Endothelial cell (in vitro differentiated cells): ENCODE measurements around the gene NOL4L. TPM values are rescaled to one million over a fixed set of nuclear protein-coding genes. Genes with fewer than 3 reads are reported as not detected.
A peak's percentile ranks its signal among the peaks of the same experiment; 100 is the strongest.

Experiments
- DNase-seq: peaks from one replicate; pipeline ENCODE4 v3.0.0; 2021; ENCODE audit warnings: low spot score
- H3K27ac Mint-ChIP-seq: one replicate; pipeline ENCODE4 v1.8.0; 2021; ENCODE audit warnings: mixed read lengths, inconsistent platforms; ENCODE audit not compliant: unreplicated experiment
- H3K27me3 Mint-ChIP-seq: one replicate; pipeline ENCODE4 v1.8.0; 2021; ENCODE audit warnings: mild to moderate bottlenecking, moderate library complexity, mixed read lengths, inconsistent platforms; ENCODE audit not compliant: unreplicated experiment
- H3K36me3 Mint-ChIP-seq: one replicate; pipeline ENCODE4 v1.8.0; 2021; ENCODE audit warnings: mild to moderate bottlenecking, low read depth, mixed read lengths, inconsistent platforms; ENCODE audit not compliant: unreplicated experiment
- H3K4me1 Mint-ChIP-seq: one replicate; pipeline ENCODE4 v1.8.0; 2021; ENCODE audit warnings: mild to moderate bottlenecking, mixed read lengths, inconsistent platforms; ENCODE audit not compliant: unreplicated experiment
- H3K4me3 Mint-ChIP-seq: one replicate; pipeline ENCODE4 v1.8.0; 2021; ENCODE audit warnings: mild to moderate bottlenecking, mixed read lengths, inconsistent platforms; ENCODE audit not compliant: unreplicated experiment
- H3K9me3 Mint-ChIP-seq: one replicate; pipeline ENCODE4 v1.8.0; 2021; ENCODE audit warnings: mixed read lengths, inconsistent platforms; ENCODE audit not compliant: unreplicated experiment
- total RNA-seq: library from RNA; stranded (reverse); fragmentation: NEBNext Ultra II Directional; extraction: Animal tissue kit (Norgen Biotek cat#: 25700); gene quantifications from one replicate; pipeline ENCODE4 v1.2.1, GENCODE V29; 2021; ENCODE audit not compliant: unreplicated experiment
- TF ChIP-seq, protein P1 (sequence below): fragments of 200-600 bp; sonication (generic); IDR thresholded peaks from one replicate; pipeline ENCODE4 v1.5.0; 2021; ENCODE audit warnings: antibody characterized with exemption; ENCODE audit not compliant: unreplicated experiment

Gene NOL4L
- total RNA-seq, 1 donor from 2014 or later = 150 TPM

DNA sequence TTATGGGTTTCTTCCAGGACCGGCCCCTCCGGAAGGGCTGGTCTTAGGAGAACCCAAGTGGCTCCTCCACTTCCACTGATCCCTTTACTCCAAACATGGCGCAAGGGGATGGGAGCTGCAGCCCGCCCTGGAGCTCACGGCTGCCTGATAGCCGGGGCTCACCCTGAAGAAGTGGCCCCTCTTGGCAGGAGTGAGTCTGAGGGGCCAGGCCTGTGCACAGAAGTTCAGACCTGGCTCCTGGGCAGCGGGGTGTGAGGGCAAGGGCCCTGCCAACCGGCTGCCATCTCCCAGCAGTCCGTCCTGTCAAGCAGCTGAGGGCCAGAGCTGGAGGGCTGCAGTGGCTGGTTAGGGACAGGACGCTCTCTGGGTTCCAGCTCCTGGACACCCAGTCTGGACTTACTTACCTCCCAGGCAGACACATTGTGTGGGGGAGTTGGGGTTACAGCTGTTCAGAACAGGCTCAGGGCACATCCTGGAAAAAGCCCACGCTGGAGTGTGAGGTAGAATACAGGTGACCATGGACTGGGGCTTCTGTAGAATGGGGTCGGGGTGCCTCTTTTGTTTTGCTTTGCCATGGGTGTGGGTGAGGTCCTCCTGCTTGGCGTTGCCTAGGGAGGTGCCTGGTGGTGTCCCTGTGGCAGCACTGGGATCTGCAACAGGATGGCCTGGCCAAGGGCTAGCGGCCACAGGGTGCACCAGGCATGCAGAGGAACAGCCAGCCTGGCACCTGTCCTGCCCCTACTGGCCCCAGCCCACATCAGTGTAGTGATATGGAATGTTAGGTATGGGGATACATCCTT, 138.6 kb downstream of the NOL4L start:
- no peaks in the 10 kb centered on the region for H3K9me3 Mint-ChIP-seq
- no peak for DNase-seq
- peaks cover 47% of the 10 kb centered on the region for H3K36me3 Mint-ChIP-seq
- peaks cover 28% of the 10 kb centered on the region for H3K27me3 Mint-ChIP-seq
- TF ChIP-seq, protein P1, sequence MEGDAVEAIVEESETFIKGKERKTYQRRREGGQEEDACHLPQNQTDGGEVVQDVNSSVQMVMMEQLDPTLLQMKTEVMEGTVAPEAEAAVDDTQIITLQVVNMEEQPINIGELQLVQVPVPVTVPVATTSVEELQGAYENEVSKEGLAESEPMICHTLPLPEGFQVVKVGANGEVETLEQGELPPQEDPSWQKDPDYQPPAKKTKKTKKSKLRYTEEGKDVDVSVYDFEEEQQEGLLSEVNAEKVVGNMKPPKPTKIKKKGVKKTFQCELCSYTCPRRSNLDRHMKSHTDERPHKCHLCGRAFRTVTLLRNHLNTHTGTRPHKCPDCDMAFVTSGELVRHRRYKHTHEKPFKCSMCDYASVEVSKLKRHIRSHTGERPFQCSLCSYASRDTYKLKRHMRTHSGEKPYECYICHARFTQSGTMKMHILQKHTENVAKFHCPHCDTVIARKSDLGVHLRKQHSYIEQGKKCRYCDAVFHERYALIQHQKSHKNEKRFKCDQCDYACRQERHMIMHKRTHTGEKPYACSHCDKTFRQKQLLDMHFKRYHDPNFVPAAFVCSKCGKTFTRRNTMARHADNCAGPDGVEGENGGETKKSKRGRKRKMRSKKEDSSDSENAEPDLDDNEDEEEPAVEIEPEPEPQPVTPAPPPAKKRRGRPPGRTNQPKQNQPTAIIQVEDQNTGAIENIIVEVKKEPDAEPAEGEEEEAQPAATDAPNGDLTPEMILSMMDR = no peak
- H3K4me3 Mint-ChIP-seq = peak overlapping the region; percentile 32
- peaks cover 77% of the 10 kb centered on the region for H3K4me1 Mint-ChIP-seq
- H3K27ac Mint-ChIP-seq = peak overlapping the region; percentile 39

DNA sequence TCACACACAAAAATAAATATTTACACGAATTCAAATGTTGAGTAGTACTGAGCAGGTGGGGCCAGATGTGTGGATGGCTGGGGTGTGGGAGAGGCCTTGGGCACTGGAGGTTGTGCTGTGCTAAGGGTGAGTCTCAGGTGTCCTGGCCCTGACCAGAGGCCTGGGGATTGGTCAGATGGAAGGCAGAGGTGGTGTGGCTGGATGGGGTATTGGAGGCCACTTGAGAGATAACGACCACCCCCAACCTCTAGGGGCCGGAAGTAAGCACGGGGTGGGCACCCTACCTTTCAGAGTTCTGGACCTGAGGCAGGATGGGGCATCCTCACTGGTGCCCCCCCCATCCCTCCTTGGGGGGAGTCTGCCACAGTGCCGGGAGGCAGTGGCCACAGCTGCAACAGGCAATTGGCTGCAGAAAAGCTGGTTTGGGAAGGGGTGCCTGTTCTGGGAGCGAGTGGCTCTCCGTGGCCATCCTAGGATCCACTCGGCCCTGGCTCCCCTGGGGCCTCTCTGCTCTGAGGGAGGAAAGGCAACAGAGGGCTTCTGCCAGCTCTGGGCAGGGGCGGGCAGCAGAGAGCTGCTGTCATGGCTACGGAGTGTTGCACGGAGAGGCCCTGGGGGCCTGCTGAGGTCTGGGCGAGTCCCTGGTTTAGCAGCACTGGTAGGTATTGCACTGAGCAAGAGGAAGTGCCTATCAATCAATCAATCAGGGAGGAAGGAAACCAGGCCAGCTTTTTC, 139.4 kb downstream of the NOL4L start:
- Mint-ChIP-seq H3K9me3 (no peaks in the 10 kb centered on the region), H3K27me3 (peaks cover 27% of the 10 kb centered on the region), H3K27ac (peak overlapping the region; percentile 89), H3K4me3 (peak overlapping the region; percentile 72), H3K4me1 (peaks cover 74% of the 10 kb centered on the region), H3K36me3 (peaks cover 42% of the 10 kb centered on the region)
- TF ChIP-seq, protein P1 = no peak
- no peak for DNase-seq

DNA sequence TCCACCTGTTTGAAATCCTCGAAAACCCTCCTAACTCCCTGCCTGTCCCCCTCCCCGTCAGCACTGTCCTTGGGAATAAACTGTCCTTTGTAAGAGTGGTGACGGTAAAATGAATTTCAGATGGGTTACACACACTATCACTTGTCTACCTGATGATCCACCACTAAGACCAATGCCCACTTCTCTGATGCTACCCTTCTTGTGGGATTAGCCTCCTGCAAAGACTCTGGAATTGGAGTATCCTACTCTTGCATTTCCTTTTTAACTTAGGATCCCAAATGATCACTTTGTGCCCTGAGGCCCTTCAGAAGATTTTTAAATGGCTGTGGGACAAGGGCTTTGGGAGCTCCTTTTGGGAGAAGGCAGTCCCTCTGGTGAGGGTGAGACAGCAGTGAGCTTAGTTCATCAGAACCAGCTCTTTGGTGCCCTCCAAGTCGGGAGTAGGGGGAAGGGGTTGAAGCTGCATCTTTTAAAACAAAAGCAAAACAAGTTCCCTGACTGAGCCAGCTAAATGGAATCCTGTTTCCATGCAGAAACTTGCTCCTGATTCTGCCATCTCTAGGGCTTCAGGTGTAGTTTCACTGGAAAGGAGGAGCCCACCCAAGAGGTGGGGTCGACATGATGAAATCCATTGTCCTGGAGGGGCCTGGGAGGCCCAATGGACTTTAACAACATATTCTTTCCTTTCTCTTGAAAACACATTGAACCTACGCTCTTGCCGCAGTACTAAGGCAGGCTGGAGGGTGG, 140.5 kb downstream of the NOL4L start:
- Mint-ChIP-seq H3K36me3 (peaks cover 33% of the 10 kb centered on the region), H3K27me3 (peaks cover 20% of the 10 kb centered on the region), H3K4me1 (peaks cover 66% of the 10 kb centered on the region), H3K4me3 (no peak overlapping the region), H3K27ac (peak overlapping the region; percentile 89), H3K9me3 (no peaks in the 10 kb centered on the region)
- no peak for DNase-seq
- TF ChIP-seq, protein P1 = no peak

DNA sequence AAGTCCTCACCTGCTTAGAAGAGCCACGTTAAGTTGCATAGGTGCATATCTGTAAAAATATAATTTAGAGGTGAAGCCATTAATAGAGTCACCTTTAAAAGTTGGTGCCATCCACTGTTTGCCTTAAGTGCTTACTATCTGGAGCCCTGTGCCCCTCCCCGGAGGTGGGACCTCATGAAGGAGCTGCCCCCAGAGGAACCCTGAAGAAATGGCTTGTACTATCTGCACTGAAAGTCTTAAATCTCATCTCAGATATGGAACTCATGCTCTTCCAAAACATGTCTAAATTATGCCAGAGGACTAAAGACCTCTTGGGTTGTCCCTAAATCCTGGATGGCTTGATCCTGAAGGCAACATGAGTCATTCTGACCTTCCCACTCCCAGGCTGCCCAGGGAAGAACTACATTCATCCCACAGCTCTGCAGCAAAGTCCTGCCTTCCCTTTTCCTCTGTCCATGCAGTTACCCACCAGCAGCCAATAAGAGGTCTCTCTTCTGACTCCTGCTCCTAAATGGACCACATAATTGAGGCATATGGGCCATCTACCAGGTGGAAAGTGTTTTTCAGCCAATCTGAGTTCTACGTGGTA, 141.7 kb downstream of the NOL4L start:
- TF ChIP-seq, protein P1 = no peak
- Mint-ChIP-seq H3K27me3 (peaks cover 21% of the 10 kb centered on the region), H3K4me3 (no peak overlapping the region), H3K36me3 (peaks cover 32% of the 10 kb centered on the region), H3K9me3 (no peaks in the 10 kb centered on the region), H3K4me1 (peaks cover 63% of the 10 kb centered on the region), H3K27ac (peak overlapping the region; percentile 33)
- no peak for DNase-seq
